Vagina (tissue), 2 donors: ENCODE measurements around the gene IFNLR1.
A peak's percentile ranks its signal among the peaks of the same experiment; 100 is the strongest.

Experiments
- CTCF ChIP-seq, 3 experiments: fragments of 450-650 bp in 2 of 3; fragments of 200-600 bp in 1 of 3; sonication (generic) in 1 of 3; IDR thresholded peaks; one replicate each; pipeline ENCODE4 v1.5.1; 2017 to 2019; ENCODE audit warnings: antibody characterized with exemption in 3 of 3, mild to moderate bottlenecking in 2 of 3, moderate library complexity in 2 of 3
- POLR2A ChIP-seq, 2 donors: fragments of 450-650 bp; IDR thresholded peaks; one replicate each; pipeline ENCODE4 v1.6.1; 2017; ENCODE audit warnings: antibody characterized with exemption in 2 of 2, mild to moderate bottlenecking in 2 of 2, moderate library complexity in 2 of 2
- POLR2AphosphoS5 ChIP-seq, 2 donors: sonication (generic); formaldehyde crosslinking; IDR thresholded peaks; one replicate each; pipeline ENCODE4 v1.9.0; 2017; ENCODE audit warnings: antibody characterized with exemption in 2 of 2, mild to moderate bottlenecking in 2 of 2, low read depth in 1 of 2; ENCODE audit not compliant: insufficient read depth in 1 of 2

- TF ChIP-seq POLR2A (IDR thresholded peaks at IDR 0.05) = no peak
- peak; percentile 55 to 78 (median 59) for TF ChIP-seq CTCF (IDR thresholded peaks at IDR 0.05)
- TF ChIP-seq POLR2AphosphoS5 (IDR thresholded peaks at IDR 0.05; ENCODE audit: insufficient read depth in 1 of 2, low read depth in 1 of 2) = no peak
Measured at GRCh38 chr1:24150234-24151174, 36.6 kb downstream of the IFNLR1 start.
